Colon (tissue), 2 donors: ENCODE measurements around the gene FMO4.
"Not testable (repeated sequence)": the region's sequence is repeated elsewhere in the genome, so short reads cannot be mapped to it uniquely, and the experiment has no call there.

Source experiments
- FAIRE-seq: peaks from 2 replicates; lab custom pipeline; 2012; peaks lifted over from hg19 to GRCh38; lab: Jason Lieb, UNC
- donor health status: control.
- donor health status: control.

The FMO4 gene

GRCh38 chr1:171334024-171334640, 20.1 kb downstream of the FMO4 start:
- no peak for FAIRE-seq

GRCh38 chr1:171335964-171336363, 22.0 kb downstream of the FMO4 start:
- FAIRE-seq: no peak

GRCh38 chr1:171339345-171339744, 25.4 kb downstream of the FMO4 start:
- not testable (repeated sequence) for FAIRE-seq

GRCh38 chr1:171343727-171344472, 29.9 kb downstream of the FMO4 start:
- FAIRE-seq: no peak

GRCh38 chr1:171344473-171344820, 30.5 kb downstream of the FMO4 start:
- FAIRE-seq: no peak

- FAIRE-seq: no peak
These were observed 31.6 kb downstream of the FMO4 start for GRCh38 chr1:171345536-171345935.

GRCh38 chr1:171346881-171347280, 32.9 kb downstream of the FMO4 start:
- FAIRE-seq: no peak

GRCh38 chr1:171350594-171350993, 36.6 kb downstream of the FMO4 start:
- no peak for FAIRE-seq

- FAIRE-seq: no peak
These were observed 38.0 kb downstream of the FMO4 start for GRCh38 chr1:171351961-171352360.

GRCh38 chr1:171352554-171352953, 38.6 kb downstream of the FMO4 start:
- FAIRE-seq: no peak

GRCh38 chr1:171355727-171356126, 41.7 kb downstream of the FMO4 start:
- no peak for FAIRE-seq

GRCh38 chr1:171357179-171357578, 43.2 kb downstream of the FMO4 start:
- FAIRE-seq: no peak

- not testable (repeated sequence) for FAIRE-seq
These were observed 45.3 kb downstream of the FMO4 start for GRCh38 chr1:171359355-171359648.

GRCh38 chr1:171359731-171360527, 45.9 kb downstream of the FMO4 start:
- FAIRE-seq: not testable (repeated sequence)

- FAIRE-seq: no peak
These were observed 52.1 kb downstream of the FMO4 start for GRCh38 chr1:171366085-171366484.

GRCh38 chr1:171366816-171367215, 52.8 kb downstream of the FMO4 start:
- FAIRE-seq: no peak

- no peak for FAIRE-seq
These were observed 53.5 kb downstream of the FMO4 start for GRCh38 chr1:171367436-171367835.

- FAIRE-seq: no peak
These were observed 58.6 kb downstream of the FMO4 start for GRCh38 chr1:171372418-171373084.

GRCh38 chr1:171373357-171374122, 59.6 kb downstream of the FMO4 start:
- FAIRE-seq: not testable (repeated sequence)

GRCh38 chr1:171379846-171380245, 65.9 kb downstream of the FMO4 start:
- no peak for FAIRE-seq

- no peak for FAIRE-seq
These were observed 67.9 kb downstream of the FMO4 start for GRCh38 chr1:171381866-171382210.

GRCh38 chr1:171384496-171384895, 70.5 kb downstream of the FMO4 start:
- FAIRE-seq: no peak
